ENCODE measurements around the gene CDC73. TPM values are rescaled to one million over a fixed set of nuclear protein-coding genes. Genes with fewer than 3 reads are reported as not detected.
"Not testable (repeated sequence)": the region's sequence is repeated elsewhere in the genome, so short reads cannot be mapped to it uniquely, and the experiment has no call there.

Gene CDC73
- total RNA-seq, 5 donors from 2014 or later (not counting 1 experiment from before 2014, with no cell fraction given), result 54.1 to 64.4 (median 57.4) TPM

DNA sequence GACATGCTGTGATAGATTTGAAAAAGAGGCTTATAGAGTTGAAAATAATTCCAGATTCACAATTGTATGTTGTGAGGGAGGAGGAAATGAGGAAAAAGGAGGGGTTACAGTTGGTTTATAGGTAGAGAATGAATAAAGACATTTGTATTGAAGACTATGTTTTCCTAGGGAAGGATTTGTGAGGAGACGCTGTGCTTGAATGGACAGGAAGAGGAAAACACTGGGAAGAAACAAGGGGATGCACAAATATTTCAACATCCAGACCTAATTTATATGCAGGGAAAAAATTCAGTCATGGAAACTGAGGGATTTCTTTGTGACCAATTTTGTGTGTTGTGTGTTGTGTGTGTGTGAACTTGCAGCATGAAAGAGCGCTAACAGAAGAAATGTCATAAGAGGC lies 157.1 kb downstream of the CDC73 start:
- Mint-ChIP-seq H3K9me3 (peaks cover 0 to 6% (median 4%) of the 10 kb centered on the region in 3 donors), H3K4me3 (no peak overlapping the region), H3K27ac (peak overlapping the region in 1 of 2 donors; percentile 1), H3K36me3 (peaks cover 37% of the 10 kb centered on the region), H3K4me1 (peaks cover 8 to 10% (median 9%) of the 10 kb centered on the region in 3 donors), H3K27me3 (no peaks in the 10 kb centered on the region)
- POLR2A ChIA-PET, result no interaction called here
- no peaks in the 10 kb centered on the region for H3K36me3 ChIP-seq (ENCODE audit: control insufficient read depth in 2 of 2, extremely low read depth in 1 of 2, insufficient read depth in 1 of 2, low read length in 1 of 2)
- no peaks in the 10 kb centered on the region for H3K9me3 ChIP-seq
- peaks cover 0 to 3% of the 10 kb centered on the region in 2 experiments for H3K4me1 ChIP-seq (ENCODE audit: control insufficient read depth in 1 of 2, extremely low read depth in 1 of 2, insufficient read depth in 2 of 2, low read length in 2 of 2)
- DNase-seq, result no peak
- H3K27ac ChIP-seq (ENCODE audit: low read length), result no peak overlapping the region
- ATAC-seq (replicated peaks in 1 of 4), result no peak
- CTCF ChIA-PET, result interaction anchor here in 1 of 2 donors (0.6 kb wide), 1 partner anchor 165 kb away, joined by 4 read pairs; no protein-coding TSS in a partner anchor
- WGBS (ENCODE audit: insufficient coverage), result no CpG with 5 or more reads among the region's 2 CpGs
- H3K27me3 ChIP-seq (replicated peaks in 1 of 2; ENCODE audit: control insufficient read depth in 2 of 2, extremely low read depth in 1 of 2, insufficient read depth in 2 of 2, low read length in 1 of 2), result no peaks in the 10 kb centered on the region
- H3K4me3 ChIP-seq (ENCODE audit: control insufficient read depth in 1 of 2, extremely low read depth in 1 of 2, low read length in 1 of 2), result no peak overlapping the region

DNA sequence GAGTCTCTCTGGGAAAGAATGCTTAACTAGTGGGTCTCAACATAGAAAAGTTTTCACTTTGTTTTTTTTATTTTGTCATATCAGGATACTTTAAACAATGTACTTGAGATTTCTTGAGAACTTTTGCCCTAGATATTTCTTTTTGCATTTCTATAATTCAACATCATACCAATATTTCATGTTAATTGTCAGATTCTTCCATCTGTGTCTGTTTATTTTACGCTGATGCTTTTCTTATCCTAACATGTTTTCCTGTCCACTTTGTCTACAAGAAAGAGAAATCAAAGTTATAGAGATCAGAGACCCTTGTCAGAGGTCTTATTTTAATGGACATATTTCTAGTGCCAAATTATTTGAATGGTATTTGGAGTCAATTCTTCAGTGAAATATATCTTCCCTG lies 160.1 kb downstream of the CDC73 start:
- no peak overlapping the region for H3K27ac ChIP-seq (ENCODE audit: low read length)
- ATAC-seq (replicated peaks in 1 of 4), result no peak
- H3K36me3 ChIP-seq (ENCODE audit: control insufficient read depth in 2 of 2, extremely low read depth in 1 of 2, insufficient read depth in 1 of 2, low read length in 1 of 2), result no peaks in the 10 kb centered on the region
- peaks cover 0 to 3% of the 10 kb centered on the region in 2 experiments for H3K4me1 ChIP-seq (ENCODE audit: control insufficient read depth in 1 of 2, extremely low read depth in 1 of 2, insufficient read depth in 2 of 2, low read length in 2 of 2)
- ChIA-PET CTCF (no interaction called here), POLR2A (no interaction called here)
- Mint-ChIP-seq H3K27ac (no peak overlapping the region), H3K36me3 (peaks cover 13% of the 10 kb centered on the region), H3K4me1 (peaks cover 16 to 24% (median 21%) of the 10 kb centered on the region in 3 donors), H3K9me3 (peaks cover 0 to 4% (median 0%) of the 10 kb centered on the region in 3 donors), H3K4me3 (no peak overlapping the region), H3K27me3 (no peaks in the 10 kb centered on the region)
- no CpG with 5 or more reads among the region's 1 CpG for WGBS (ENCODE audit: insufficient coverage)
- DNase-seq, result no peak
- no peaks in the 10 kb centered on the region for H3K9me3 ChIP-seq
- H3K4me3 ChIP-seq (ENCODE audit: control insufficient read depth in 1 of 2, extremely low read depth in 1 of 2, low read length in 1 of 2), result no peak overlapping the region
- H3K27me3 ChIP-seq (replicated peaks in 1 of 2; ENCODE audit: control insufficient read depth in 2 of 2, extremely low read depth in 1 of 2, insufficient read depth in 2 of 2, low read length in 1 of 2), result no peaks in the 10 kb centered on the region

- Histone ChIP-seq H3K27ac (ENCODE audit: low read length) (no peak overlapping the region), H3K4me3 (ENCODE audit: control insufficient read depth in 1 of 2, extremely low read depth in 1 of 2, low read length in 1 of 2) (no peak overlapping the region), H3K9me3 (no peaks in the 10 kb centered on the region), H3K27me3 (replicated peaks in 1 of 2; ENCODE audit: control insufficient read depth in 2 of 2, extremely low read depth in 1 of 2, insufficient read depth in 2 of 2, low read length in 1 of 2) (no peaks in the 10 kb centered on the region), H3K36me3 (ENCODE audit: control insufficient read depth in 2 of 2, extremely low read depth in 1 of 2, insufficient read depth in 1 of 2, low read length in 1 of 2) (no peaks in the 10 kb centered on the region), H3K4me1 (ENCODE audit: control insufficient read depth in 1 of 2, extremely low read depth in 1 of 2, insufficient read depth in 2 of 2, low read length in 2 of 2) (peaks cover 0 to 3% of the 10 kb centered on the region in 2 experiments)
- Mint-ChIP-seq H3K4me3 (no peak overlapping the region), H3K4me1 (peaks cover 16 to 24% (median 21%) of the 10 kb centered on the region in 3 donors), H3K9me3 (peaks cover 0 to 4% (median 0%) of the 10 kb centered on the region in 3 donors), H3K27me3 (no peaks in the 10 kb centered on the region), H3K27ac (peak overlapping the region; percentile 13 to 15), H3K36me3 (peaks cover 10% of the 10 kb centered on the region)
- DNase-seq, result no peak
- no peak for ATAC-seq (replicated peaks in 1 of 4)
- WGBS (ENCODE audit: insufficient coverage), result no CpG with 5 or more reads among the region's 1 CpG
- CTCF ChIA-PET, result no interaction called here
- POLR2A ChIA-PET, result no interaction called here
Observed at GRCh38 chr1:193283016-193283415, 161.2 kb downstream of the CDC73 start.

- Mint-ChIP-seq H3K4me3 (no peak overlapping the region), H3K9me3 (peaks cover 0 to 4% (median 0%) of the 10 kb centered on the region in 3 donors), H3K27ac (peak overlapping the region; percentile 18 to 28), H3K27me3 (no peaks in the 10 kb centered on the region), H3K36me3 (peaks cover 8% of the 10 kb centered on the region), H3K4me1 (peaks cover 16 to 24% (median 21%) of the 10 kb centered on the region in 3 donors)
- no peaks in the 10 kb centered on the region for H3K9me3 ChIP-seq
- peak in 1 of 4 experiments; percentile 27 for ATAC-seq (replicated peaks in 1 of 4)
- H3K4me1 ChIP-seq (ENCODE audit: control insufficient read depth in 1 of 2, extremely low read depth in 1 of 2, insufficient read depth in 2 of 2, low read length in 2 of 2), result peaks cover 0 to 3% of the 10 kb centered on the region in 2 experiments
- no peaks in the 10 kb centered on the region for H3K27me3 ChIP-seq (replicated peaks in 1 of 2; ENCODE audit: control insufficient read depth in 2 of 2, extremely low read depth in 1 of 2, insufficient read depth in 2 of 2, low read length in 1 of 2)
- H3K36me3 ChIP-seq (ENCODE audit: control insufficient read depth in 2 of 2, extremely low read depth in 1 of 2, insufficient read depth in 1 of 2, low read length in 1 of 2), result no peaks in the 10 kb centered on the region
- ChIA-PET CTCF (no interaction called here), POLR2A (no interaction called here)
- DNase-seq, result no peak
- H3K4me3 ChIP-seq (ENCODE audit: control insufficient read depth in 1 of 2, extremely low read depth in 1 of 2, low read length in 1 of 2), result no peak overlapping the region
- no peak overlapping the region for H3K27ac ChIP-seq (ENCODE audit: low read length)
Observed at GRCh38 chr1:193284219-193284618, 162.4 kb downstream of the CDC73 start.

- Histone ChIP-seq H3K4me3 (ENCODE audit: control insufficient read depth in 1 of 2, extremely low read depth in 1 of 2, low read length in 1 of 2) (no peak overlapping the region), H3K36me3 (ENCODE audit: control insufficient read depth in 2 of 2, extremely low read depth in 1 of 2, insufficient read depth in 1 of 2, low read length in 1 of 2) (no peaks in the 10 kb centered on the region), H3K27ac (ENCODE audit: low read length) (no peak overlapping the region), H3K4me1 (ENCODE audit: control insufficient read depth in 1 of 2, extremely low read depth in 1 of 2, insufficient read depth in 2 of 2, low read length in 2 of 2) (peaks cover 0 to 3% of the 10 kb centered on the region in 2 experiments), H3K27me3 (replicated peaks in 1 of 2; ENCODE audit: control insufficient read depth in 2 of 2, extremely low read depth in 1 of 2, insufficient read depth in 2 of 2, low read length in 1 of 2) (no peaks in the 10 kb centered on the region), H3K9me3 (no peaks in the 10 kb centered on the region)
- no peak for ATAC-seq (replicated peaks in 1 of 4)
- ChIA-PET CTCF (no interaction called here), POLR2A (no interaction called here)
- no peak for DNase-seq
- Mint-ChIP-seq H3K36me3 (peaks cover 5% of the 10 kb centered on the region), H3K27ac (no peak overlapping the region), H3K4me1 (peaks cover 16 to 24% (median 21%) of the 10 kb centered on the region in 3 donors), H3K9me3 (peaks cover 0 to 4% (median 0%) of the 10 kb centered on the region in 3 donors), H3K27me3 (no peaks in the 10 kb centered on the region), H3K4me3 (no peak overlapping the region)
Observed at GRCh38 chr1:193285641-193286040, 163.8 kb downstream of the CDC73 start.

GRCh38 chr1:193288548-193289080 lies 166.8 kb downstream of the CDC73 start:
- H3K36me3 Mint-ChIP-seq; H3K4me1 ChIP-seq (ENCODE audit: control insufficient read depth in 1 of 2, extremely low read depth in 1 of 2, insufficient read depth in 2 of 2, low read length in 2 of 2); H3K27ac Mint-ChIP-seq; CTCF ChIA-PET; H3K27me3 Mint-ChIP-seq; H3K36me3 ChIP-seq (ENCODE audit: control insufficient read depth in 2 of 2, extremely low read depth in 1 of 2, insufficient read depth in 1 of 2, low read length in 1 of 2); H3K9me3 Mint-ChIP-seq; ATAC-seq (replicated peaks in 1 of 4); DNase-seq; H3K27me3 ChIP-seq (replicated peaks in 1 of 2; ENCODE audit: control insufficient read depth in 2 of 2, extremely low read depth in 1 of 2, insufficient read depth in 2 of 2, low read length in 1 of 2); H3K4me3 Mint-ChIP-seq; H3K9me3 ChIP-seq; H3K4me3 ChIP-seq (ENCODE audit: control insufficient read depth in 1 of 2, extremely low read depth in 1 of 2, low read length in 1 of 2); H3K27ac ChIP-seq (ENCODE audit: low read length): not testable (repeated sequence)
- POLR2A ChIA-PET, result interaction anchor here in 1 of 2 donors (0.7 kb wide), 1 partner anchor 473 kb away, joined by 4 read pairs; no protein-coding TSS in a partner anchor
- H3K4me1 Mint-ChIP-seq, result peaks cover 11 to 18% (median 16%) of the 10 kb centered on the region in 3 donors
- no CpG with 5 or more reads among the region's 2 CpGs for WGBS (ENCODE audit: insufficient coverage)

GRCh38 chr1:193293726-193294125 lies 171.9 kb downstream of the CDC73 start:
- Histone ChIP-seq H3K4me1 (ENCODE audit: control insufficient read depth in 1 of 2, extremely low read depth in 1 of 2, insufficient read depth in 2 of 2, low read length in 2 of 2) (no peaks in the 10 kb centered on the region), H3K4me3 (ENCODE audit: control insufficient read depth in 1 of 2, extremely low read depth in 1 of 2, low read length in 1 of 2) (no peak overlapping the region), H3K27me3 (replicated peaks in 1 of 2; ENCODE audit: control insufficient read depth in 2 of 2, extremely low read depth in 1 of 2, insufficient read depth in 2 of 2, low read length in 1 of 2) (no peaks in the 10 kb centered on the region), H3K9me3 (no peaks in the 10 kb centered on the region), H3K27ac (ENCODE audit: low read length) (no peak overlapping the region), H3K36me3 (ENCODE audit: control insufficient read depth in 2 of 2, extremely low read depth in 1 of 2, insufficient read depth in 1 of 2, low read length in 1 of 2) (no peaks in the 10 kb centered on the region)
- Mint-ChIP-seq H3K4me3 (no peak overlapping the region), H3K27ac (no peak overlapping the region), H3K4me1 (no peaks in the 10 kb centered on the region), H3K9me3 (peaks cover 5 to 14% (median 13%) of the 10 kb centered on the region in 3 donors), H3K27me3 (no peaks in the 10 kb centered on the region), H3K36me3 (peaks cover 5% of the 10 kb centered on the region)
- ChIA-PET CTCF (no interaction called here), POLR2A (no interaction called here)
- ATAC-seq (replicated peaks in 1 of 4) (no peak), DNase-seq (no peak)
- WGBS (ENCODE audit: insufficient coverage), result no CpG with 5 or more reads among the region's 2 CpGs
